H1 (cell line): ENCODE measurements around the gene ACTBL2. TPM values are rescaled to one million over a fixed set of nuclear protein-coding genes. Genes with fewer than 3 reads are reported as not detected.

Source experiments
- CTCF ChIA-PET: fragments of 300-600 bp; sonication (Branson Sonifier 250); formaldehyde crosslinking; loops from one replicate; lab custom pipeline; 2021; ENCODE audit not compliant: partially characterized antibody; lab: Charles Lee
- POLR2A ChIA-PET: fragments of 300-600 bp; sonication (Branson Sonifier 250); formaldehyde crosslinking; loops from one replicate; lab custom pipeline; 2021; ENCODE audit warnings: inconsistent platforms; ENCODE audit not compliant: partially characterized antibody; lab: Charles Lee
- DNase-seq, 2 experiments: peaks; one replicate each; pipeline versions ENCODE4 v3.0.0 to v3.0.0-alpha.2; 2010 to 2022; ENCODE audit warnings: low spot score in 2 of 2, low read depth in 1 of 2, mixed read lengths in 1 of 2
- FAIRE-seq: peaks from 2 replicates; lab custom pipeline; 2011; peaks lifted over from hg19 to GRCh38; lab: Jason Lieb, UNC
- H2AFZ ChIP-seq: 2 replicates; pipeline ENCODE4 v1.8.1; 2012; ENCODE audit warnings: low read length, inconsistent platforms
- H2AK5ac ChIP-seq: 2 replicates; pipeline ENCODE4 v1.6.1; 2013; ENCODE audit warnings: low read depth, low read length
- H2BK120ac ChIP-seq: replicated peaks from 2 replicates; pipeline ENCODE3; 2013; ENCODE audit warnings: low read depth, low read length, inconsistent platforms
- H2BK12ac ChIP-seq: 2 replicates; pipeline ENCODE4 v1.6.1; 2013; ENCODE audit warnings: low read depth, low read length
- H2BK15ac ChIP-seq: 2 replicates; pipeline ENCODE4 v1.6.1; 2013; ENCODE audit warnings: low read length
- H2BK20ac ChIP-seq: 2 replicates; pipeline ENCODE4 v1.6.1; 2013; ENCODE audit warnings: low read length
- H2BK5ac ChIP-seq: 2 replicates; pipeline ENCODE4 v1.6.1; 2013; ENCODE audit warnings: low read depth, low read length
- H3K14ac ChIP-seq: 2 replicates; pipeline ENCODE4 v1.6.1; 2013; ENCODE audit warnings: inconsistent platforms; ENCODE audit not compliant: insufficient read length
- H3K18ac ChIP-seq: 2 replicates; pipeline ENCODE4 v1.6.1; 2013; ENCODE audit warnings: low read length; ENCODE audit errors: extremely low read depth
- H3K23ac ChIP-seq: 2 replicates; pipeline ENCODE4 v1.6.1; 2013; ENCODE audit warnings: inconsistent platforms; ENCODE audit not compliant: insufficient read length
- H3K23me2 ChIP-seq: 2 replicates; pipeline ENCODE4 v1.6.1; 2013; ENCODE audit warnings: low read depth, low read length
- H3K27ac ChIP-seq: 2 replicates; pipeline ENCODE4 v1.6.1; 2011; ENCODE audit warnings: low read depth, low read length, inconsistent platforms
- H3K27me3 ChIP-seq, 4 experiments: replicated peaks in 1 of 4; 1 replicate in 1 of 4; 2 replicates in 3 of 4; pipeline versions ENCODE4 v1.6.1 to v1.8.1; 2011 to 2013; ENCODE audit warnings: low read length in 3 of 4, mild to moderate bottlenecking in 3 of 4, inconsistent platforms in 2 of 4, mixed read lengths in 2 of 4, moderate library complexity in 1 of 4; ENCODE audit not compliant: control insufficient read depth in 3 of 4, insufficient read depth in 3 of 4; ENCODE audit errors: extremely low read depth in 1 of 4
- H3K36me3 ChIP-seq, 4 experiments: 2 replicates each; pipeline versions ENCODE4 v1.6.1 to v1.8.1; 2011 to 2013; ENCODE audit warnings: mild to moderate bottlenecking in 4 of 4, low read length in 3 of 4, moderate library complexity in 2 of 4, control low read depth in 1 of 4, inconsistent platforms in 1 of 4; ENCODE audit not compliant: insufficient read depth in 4 of 4, control insufficient read depth in 2 of 4
- H3K4ac ChIP-seq: replicated peaks from 2 replicates; pipeline ENCODE3; 2013; ENCODE audit warnings: low read length, low read depth, mixed read lengths, inconsistent platforms; ENCODE audit not compliant: insufficient read length
- H3K4me1 ChIP-seq, 4 experiments: replicated peaks in 1 of 4; 1 replicate in 1 of 4; 2 replicates in 3 of 4; pipeline versions ENCODE4 v1.6.1 to v1.8.1; 2011 to 2013; ENCODE audit warnings: low read length in 3 of 4, inconsistent platforms in 2 of 4, mixed read lengths in 1 of 4; ENCODE audit not compliant: insufficient read depth in 4 of 4, control insufficient read depth in 3 of 4
- H3K4me2 ChIP-seq, 2 experiments: 2 replicates each; pipeline versions ENCODE4 v1.6.1 to v1.8.1; 2011 to 2013; ENCODE audit warnings: low read depth in 2 of 2, low read length in 2 of 2, control low read depth in 1 of 2, inconsistent platforms in 1 of 2, mild to moderate bottlenecking in 1 of 2; ENCODE audit not compliant: insufficient read depth in 1 of 2
- H3K4me3 ChIP-seq, 4 experiments: fragments of 200-600, 300-600 bp in 1 of 4; sonication (generic), shearing (Covaris generic), sonication (Bioruptor Twin) in 1 of 4; 2 replicates each; pipeline versions ENCODE4 v1.5.1 to v1.8.1; 2011 to 2016; ENCODE audit warnings: low read length in 4 of 4, low read depth in 3 of 4, control low read depth in 2 of 4, inconsistent platforms in 2 of 4, mild to moderate bottlenecking in 2 of 4, mixed read lengths in 1 of 4, moderate library complexity in 1 of 4; ENCODE audit not compliant: insufficient read depth in 2 of 4; ENCODE audit errors: extremely low read depth in 1 of 4
- H3K56ac ChIP-seq: replicated peaks from 2 replicates; pipeline ENCODE3; 2013; ENCODE audit warnings: low read depth, mild to moderate bottlenecking, mixed read lengths, low read length, inconsistent platforms; ENCODE audit not compliant: insufficient read length
- H3K79me1 ChIP-seq: 2 replicates; pipeline ENCODE4 v1.6.1; 2013; ENCODE audit warnings: low read depth, low read length, control low read depth
- H3K79me2 ChIP-seq, 2 experiments: 2 replicates each; pipeline versions ENCODE4 v1.6.1 to v1.8.1; 2012 to 2013; ENCODE audit warnings: low read length in 2 of 2, mild to moderate bottlenecking in 2 of 2, inconsistent platforms in 1 of 2; ENCODE audit not compliant: insufficient read depth in 2 of 2, control insufficient read depth in 1 of 2
- H3K9ac ChIP-seq, 4 experiments: replicated peaks in 1 of 4; 1 replicate in 1 of 4; 2 replicates in 3 of 4; pipeline versions ENCODE4 v1.6.1 to v1.8.1; 2011 to 2013; ENCODE audit warnings: low read depth in 3 of 4, low read length in 3 of 4, control low read depth in 2 of 4, mild to moderate bottlenecking in 2 of 4, moderate library complexity in 2 of 4, inconsistent platforms in 1 of 4; ENCODE audit errors: extremely low read depth in 1 of 4
- H3K9me3 ChIP-seq, 2 experiments: 2 replicates each; pipeline versions ENCODE4 v1.6.1 to v1.8.1; 2012 to 2013; ENCODE audit warnings: mild to moderate bottlenecking in 2 of 2, moderate library complexity in 2 of 2, control low read depth in 1 of 2, inconsistent platforms in 1 of 2, low read depth in 1 of 2, low read length in 1 of 2, mixed read lengths in 1 of 2; ENCODE audit not compliant: insufficient read depth in 2 of 2
- H4K20me1 ChIP-seq, 2 experiments: replicated peaks in 1 of 2; 2 replicates each; pipeline versions ENCODE3 to v1.8.1; 2011 to 2013; ENCODE audit warnings: inconsistent platforms in 2 of 2, low read length in 2 of 2, mild to moderate bottlenecking in 1 of 2; ENCODE audit not compliant: insufficient read depth in 2 of 2, control insufficient read depth in 1 of 2
- H4K5ac ChIP-seq: 2 replicates; pipeline ENCODE4 v1.6.1; 2013; ENCODE audit warnings: low read length, low read depth, mixed read lengths, inconsistent platforms; ENCODE audit not compliant: insufficient read length
- H4K8ac ChIP-seq: 2 replicates; pipeline ENCODE4 v1.8.0; 2013; ENCODE audit warnings: mild to moderate bottlenecking, moderate library complexity, low read length, inconsistent platforms; ENCODE audit not compliant: insufficient read depth; ENCODE audit errors: extremely low read depth
- H4K91ac ChIP-seq: replicated peaks from 2 replicates; pipeline ENCODE3; 2013; ENCODE audit warnings: low read length, mixed read lengths, inconsistent platforms; ENCODE audit not compliant: insufficient read length
- BACH1 ChIP-seq: IDR thresholded peaks from 2 replicates; pipeline ENCODE4 v1.6.1; 2012; ENCODE audit warnings: low read length, improper control_type of control experiment
- CBX5 ChIP-seq: fragments of 300-800, 300-1000 bp; sonication (generic); IDR thresholded peaks from 2 replicates; pipeline ENCODE4 v1.7.1; 2016; ENCODE audit warnings: antibody characterized with exemption, low read length, low read depth
- EP300 ChIP-seq, 2 experiments: IDR thresholded peaks; 1 replicate in 1 of 2; 2 replicates in 1 of 2; pipeline ENCODE4 v1.6.1; 2011 to 2012; ENCODE audit warnings: low read depth in 2 of 2, low read length in 2 of 2, mild to moderate bottlenecking in 2 of 2, borderline replicate concordance in 1 of 2, inconsistent platforms in 1 of 2, moderate library complexity in 1 of 2
- HDAC6 ChIP-seq: IDR thresholded peaks from one replicate; pipeline ENCODE4 v1.7.1; 2012; ENCODE audit warnings: low read depth, mild to moderate bottlenecking, inconsistent platforms, low read length, moderate library complexity
- NRF1 ChIP-seq: IDR thresholded peaks from 2 replicates; pipeline ENCODE4 v1.6.1; 2011; ENCODE audit warnings: mild to moderate bottlenecking, low read depth, low read length, improper control_type of control experiment
- SAP30 ChIP-seq: fragments of 300-600 bp; sonication (generic); IDR thresholded peaks from 2 replicates; pipeline ENCODE4 v1.7.1; 2012; ENCODE audit warnings: low read length, moderate library complexity, mild to moderate bottlenecking, inconsistent platforms; ENCODE audit not compliant: insufficient read depth, insufficient replicate concordance
- SP1 ChIP-seq: IDR thresholded peaks from 2 replicates; pipeline ENCODE4 v1.6.1; 2011; ENCODE audit warnings: low read depth, low read length
- polyA plus RNA-seq, 7 experiments: library from polyadenylated mRNA; depleted of rRNA in 3 of 7; stranded (reverse) in 5 of 7; unstranded in 2 of 7; fragments of >200 nt in 5 of 7; fragments of 200-250 nt in 2 of 7; gene quantifications; 1 replicate in 5 of 7; 2 replicates in 1 of 7; 4 replicates in 1 of 7; pipeline versions ENCODE4 v1.2.1 to v1.2.3, GENCODE V29; 2011 to 2013; ENCODE audit warnings: missing spikeins in 2 of 7, mixed read lengths in 2 of 7
- total RNA-seq: library from RNA; stranded (reverse); fragmentation: NEBNext Ultra II Directional; extraction: Animal tissue kit (Norgen Biotek cat#: 25700); gene quantifications from 2 replicates; pipeline ENCODE4 v1.2.1, GENCODE V29; 2021

The ACTBL2 gene
- total and polyA plus RNA-seq, 2 of the 8 experiments (the other 6 are each of a cell fraction or from before 2014, with no cell fraction given), result not detected

- H4K20me1 ChIP-seq, result no peaks in the 10 kb centered on the region
- H2AK5ac ChIP-seq, result no peak overlapping the region
- no peak overlapping the region for H2BK120ac ChIP-seq
- no peaks in the 10 kb centered on the region for H3K4me1 ChIP-seq
- H3K36me3 ChIP-seq, result no peaks in the 10 kb centered on the region
- CTCF ChIA-PET, result interaction anchor here (1.7 kb wide), 1 partner anchor 15 kb away, joined by 4 read pairs; no protein-coding TSS in a partner anchor
- H2BK15ac ChIP-seq, result no peak overlapping the region
- no peak overlapping the region for H3K4me3 ChIP-seq
- H3K27ac ChIP-seq, result no peak overlapping the region
- no peaks in the 10 kb centered on the region for H3K79me2 ChIP-seq
- H3K4me2 ChIP-seq, result no peak overlapping the region
- no peak overlapping the region for H3K18ac ChIP-seq
- no peaks in the 10 kb centered on the region for H3K79me1 ChIP-seq
- no peak overlapping the region for H2AFZ ChIP-seq
- H3K23ac ChIP-seq, result no peak overlapping the region
- POLR2A ChIA-PET, result no interaction called here
- DNase-seq (no peak), FAIRE-seq (no peak)
- H4K91ac ChIP-seq, result no peak overlapping the region
- H3K9ac ChIP-seq, result no peak overlapping the region
- no peak overlapping the region for H4K8ac ChIP-seq
- H2BK12ac ChIP-seq, result no peak overlapping the region
- no peak overlapping the region for H2BK20ac ChIP-seq
- no peaks in the 10 kb centered on the region for H3K23me2 ChIP-seq
- no peaks in the 10 kb centered on the region for H3K27me3 ChIP-seq
- no peak overlapping the region for H2BK5ac ChIP-seq
- no peak overlapping the region for H4K5ac ChIP-seq
- H3K14ac ChIP-seq, result no peak overlapping the region
- H3K56ac ChIP-seq, result no peak overlapping the region
- no peaks in the 10 kb centered on the region for H3K9me3 ChIP-seq
- no peak overlapping the region for H3K4ac ChIP-seq
- no peak for TF ChIP-seq SP1
- TF ChIP-seq CBX5, result no peak
- no peak for TF ChIP-seq HDAC6
- TF ChIP-seq NRF1, result no peak
- no peak for TF ChIP-seq EP300 (IDR thresholded peaks at IDR 0.05; ENCODE audit: borderline replicate concordance in 1 of 2, low read depth in 2 of 2, low read length in 2 of 2)
- TF ChIP-seq BACH1, result no peak
- no peak for TF ChIP-seq SAP30
Measured at GRCh38 chr5:57476601-57477056, 6.0 kb downstream of the ACTBL2 start.
